Measurements from ENCODE around the gene NRROS.
A peak's percentile ranks its signal among the peaks of the same experiment; 100 is the strongest.

NRROS gene

DNA sequence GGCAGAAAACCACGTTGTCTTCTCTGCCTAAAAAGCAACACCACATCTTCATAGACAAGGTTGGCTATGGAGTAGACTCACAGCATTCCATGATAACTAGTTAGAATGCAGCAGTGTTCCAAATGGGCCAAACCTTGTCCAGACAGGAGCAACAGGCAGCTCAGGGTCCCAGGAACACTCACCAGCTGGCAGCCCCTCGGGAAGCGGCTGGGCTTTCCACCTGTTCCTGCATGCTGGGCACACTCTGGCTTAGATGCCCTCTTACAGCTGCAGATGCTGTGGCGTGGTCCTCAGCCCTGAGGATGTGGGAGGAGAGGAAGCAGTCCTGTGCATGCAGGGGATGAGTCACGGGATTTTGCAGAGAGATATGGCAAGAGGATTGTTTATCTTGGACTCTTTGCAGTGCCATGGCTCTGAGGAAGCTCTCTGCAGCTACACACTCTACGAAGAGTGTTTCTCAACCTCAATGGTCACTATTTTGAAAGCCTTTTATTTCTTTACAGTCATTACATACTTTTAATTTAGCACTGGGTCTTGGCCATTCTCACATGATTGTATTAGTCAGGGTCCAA is 11.3 kb downstream of the NRROS start:
- DNase-seq (ENCODE audit: low spot score) = peak; percentile 60

DNA sequence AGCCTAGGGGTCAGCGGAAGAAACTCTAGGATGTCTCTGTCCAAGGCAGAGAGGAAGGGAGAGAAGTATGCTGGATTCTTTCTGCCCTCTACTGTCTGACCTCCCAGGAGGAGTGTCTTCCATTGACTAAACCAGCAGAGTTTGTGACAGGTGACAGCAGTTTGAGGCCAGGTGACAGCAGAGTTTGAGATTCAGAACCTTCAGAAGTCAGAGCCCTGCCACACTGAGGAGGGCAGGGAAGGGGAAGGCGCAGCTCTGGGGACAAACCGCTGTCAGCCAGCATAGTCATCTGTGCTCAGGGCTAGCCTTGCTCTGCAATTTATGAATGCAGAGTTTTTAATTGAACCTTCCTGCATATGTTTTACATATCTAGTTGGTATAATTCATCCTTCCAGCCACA is 12.3 kb downstream of the NRROS start:
- DNase-seq (ENCODE audit: low spot score) = no peak

DNA sequence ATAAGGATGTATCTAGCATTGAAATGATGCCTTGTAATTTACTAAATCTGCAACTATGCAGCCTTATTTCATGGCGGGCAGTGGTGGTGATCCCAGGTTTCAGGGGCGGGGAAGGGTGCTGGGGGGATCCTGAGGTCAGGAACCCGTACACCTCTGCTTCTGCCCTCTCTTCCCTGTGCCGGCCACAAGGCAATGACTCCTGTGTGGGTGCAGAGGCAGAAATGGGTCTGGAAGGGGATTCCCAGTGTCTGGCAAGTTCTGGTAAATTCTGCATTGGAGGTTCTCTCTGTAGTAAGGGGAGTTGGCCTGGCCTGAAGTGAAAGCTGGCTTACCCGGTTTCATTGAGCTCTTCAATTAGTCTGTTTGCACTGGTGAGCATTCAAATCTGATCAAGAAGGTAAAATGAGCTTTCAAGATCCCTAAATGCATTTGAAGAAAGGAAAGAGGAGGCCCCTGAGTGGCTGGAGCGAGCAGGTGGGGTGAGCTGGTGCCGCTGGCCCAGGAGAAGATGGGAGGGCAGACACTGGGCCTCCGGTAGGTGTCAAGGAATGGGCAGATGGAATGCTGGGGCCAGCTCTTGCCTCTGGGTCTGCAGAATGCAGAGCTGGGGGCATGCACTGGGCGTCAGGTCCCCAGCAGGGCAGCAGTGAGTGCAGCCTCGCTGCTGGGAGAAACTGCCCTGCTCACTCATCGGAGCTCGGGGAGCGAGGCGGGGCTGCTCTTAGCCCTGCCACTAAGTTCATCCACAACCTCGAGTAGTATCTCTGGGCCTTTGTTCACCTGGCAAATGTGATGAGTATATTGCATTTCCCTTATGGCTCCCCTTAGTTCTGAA is 13.7 kb downstream of the NRROS start:
- no peak for DNase-seq (ENCODE audit: low spot score)

DNA sequence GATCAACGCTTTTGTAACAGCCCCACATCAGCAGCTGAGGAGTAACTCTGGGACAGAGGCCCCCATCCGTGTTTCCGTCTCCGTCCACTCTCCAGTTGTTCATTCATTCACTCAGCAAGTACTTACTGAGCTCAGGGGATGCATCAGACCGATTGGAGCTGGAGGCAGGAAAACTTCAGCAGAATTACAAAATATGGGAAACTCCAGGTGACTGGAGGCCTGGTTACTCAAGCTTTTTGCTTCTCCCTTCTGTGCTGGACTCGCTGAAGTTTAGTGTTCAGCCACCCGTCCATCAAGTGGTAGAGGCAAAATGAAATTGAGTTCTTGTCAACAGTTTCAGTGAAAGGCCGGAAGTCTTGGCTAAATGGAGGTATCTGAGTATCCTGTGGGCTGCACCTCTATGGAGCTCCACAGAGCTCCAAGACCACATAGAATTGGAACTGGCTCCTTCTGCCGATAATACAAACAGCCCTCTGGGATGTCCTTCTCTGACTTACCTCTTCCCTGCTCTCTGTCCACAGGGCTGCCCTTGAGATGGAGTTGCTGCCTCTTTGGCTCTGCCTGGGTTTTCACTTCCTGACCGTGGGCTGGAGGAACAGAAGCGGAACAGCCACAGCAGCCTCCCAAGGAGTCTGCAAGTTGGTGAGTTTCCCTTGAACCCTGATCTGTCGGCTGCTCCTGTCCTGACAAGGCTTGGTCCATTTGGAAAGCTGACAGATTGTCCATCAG is 14.7 kb downstream of the NRROS start:
- DNase-seq (ENCODE audit: low spot score) = no peak

DNA sequence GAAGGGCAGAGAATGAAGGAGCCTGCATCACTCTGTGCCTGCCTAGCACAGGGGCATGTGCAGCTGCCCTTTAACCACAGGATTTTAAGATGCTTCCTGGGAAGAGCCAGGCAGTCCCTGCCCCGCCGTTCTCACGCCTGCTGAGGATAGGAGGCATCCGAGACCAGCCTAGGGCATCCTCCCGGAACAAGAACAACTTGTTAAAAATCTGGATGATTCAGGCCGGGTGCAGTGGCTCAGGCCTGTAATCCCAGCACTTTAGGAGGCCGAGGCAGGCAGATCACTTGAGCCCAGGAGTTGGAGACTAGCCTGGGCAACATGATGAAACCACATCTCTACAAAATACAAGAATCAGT is 15.2 kb downstream of the NRROS start:
- no peak for DNase-seq (ENCODE audit: low spot score)

DNA sequence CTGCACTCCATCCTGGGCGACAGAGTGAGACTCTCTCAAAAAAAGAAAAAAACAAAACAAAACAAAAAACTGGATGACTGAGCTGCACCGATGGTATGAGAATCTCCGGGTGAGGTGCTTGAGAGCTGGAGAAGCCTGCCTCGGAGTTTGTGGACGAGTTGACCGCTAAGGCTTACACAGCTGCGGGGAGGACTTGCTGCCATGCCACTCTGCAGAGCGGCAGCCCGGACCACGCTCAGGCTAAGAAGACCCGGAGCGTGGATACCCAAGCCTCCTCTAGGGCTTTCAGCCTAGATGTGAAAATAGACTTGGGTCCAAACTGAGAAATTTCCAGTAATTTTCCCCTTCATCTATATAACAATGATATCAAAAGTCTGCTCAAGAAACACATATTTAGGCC is 16.0 kb downstream of the NRROS start:
- DNase-seq (ENCODE audit: low spot score) = no peak

DNA sequence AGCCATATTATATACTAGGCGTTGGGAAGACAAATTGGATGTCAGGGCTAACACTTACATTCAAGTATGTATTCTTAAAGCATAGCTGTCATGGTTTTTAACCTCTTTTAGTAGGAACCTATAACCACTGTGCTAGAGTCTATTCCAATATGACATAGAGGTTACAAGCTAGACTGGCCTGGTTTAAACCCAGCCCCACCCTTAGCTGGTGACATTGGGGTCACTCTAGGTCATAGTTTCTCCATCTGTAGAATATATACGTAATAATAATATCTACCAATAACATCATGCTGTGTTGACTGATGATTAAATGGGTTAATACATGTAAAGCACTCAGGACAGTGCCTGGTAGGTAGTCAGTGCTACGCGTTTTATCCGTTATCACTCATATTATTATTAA is 16.7 kb downstream of the NRROS start:
- no peak for DNase-seq (ENCODE audit: low spot score)

DNA sequence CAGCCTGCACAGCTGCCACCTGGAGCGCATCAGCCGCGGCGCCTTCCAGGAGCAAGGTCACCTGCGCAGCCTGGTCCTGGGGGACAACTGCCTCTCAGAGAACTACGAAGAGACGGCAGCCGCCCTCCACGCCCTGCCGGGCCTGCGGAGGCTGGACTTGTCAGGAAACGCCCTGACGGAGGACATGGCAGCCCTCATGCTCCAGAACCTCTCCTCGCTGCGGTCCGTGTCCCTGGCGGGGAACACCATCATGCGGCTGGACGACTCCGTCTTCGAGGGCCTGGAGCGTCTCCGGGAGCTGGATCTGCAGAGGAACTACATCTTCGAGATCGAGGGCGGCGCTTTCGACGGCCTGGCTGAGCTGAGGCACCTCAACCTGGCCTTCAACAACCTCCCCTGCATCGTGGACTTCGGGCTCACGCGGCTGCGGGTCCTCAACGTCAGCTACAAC is 20.4 kb downstream of the NRROS start:
- no peak for DNase-seq (ENCODE audit: low spot score)

DNA sequence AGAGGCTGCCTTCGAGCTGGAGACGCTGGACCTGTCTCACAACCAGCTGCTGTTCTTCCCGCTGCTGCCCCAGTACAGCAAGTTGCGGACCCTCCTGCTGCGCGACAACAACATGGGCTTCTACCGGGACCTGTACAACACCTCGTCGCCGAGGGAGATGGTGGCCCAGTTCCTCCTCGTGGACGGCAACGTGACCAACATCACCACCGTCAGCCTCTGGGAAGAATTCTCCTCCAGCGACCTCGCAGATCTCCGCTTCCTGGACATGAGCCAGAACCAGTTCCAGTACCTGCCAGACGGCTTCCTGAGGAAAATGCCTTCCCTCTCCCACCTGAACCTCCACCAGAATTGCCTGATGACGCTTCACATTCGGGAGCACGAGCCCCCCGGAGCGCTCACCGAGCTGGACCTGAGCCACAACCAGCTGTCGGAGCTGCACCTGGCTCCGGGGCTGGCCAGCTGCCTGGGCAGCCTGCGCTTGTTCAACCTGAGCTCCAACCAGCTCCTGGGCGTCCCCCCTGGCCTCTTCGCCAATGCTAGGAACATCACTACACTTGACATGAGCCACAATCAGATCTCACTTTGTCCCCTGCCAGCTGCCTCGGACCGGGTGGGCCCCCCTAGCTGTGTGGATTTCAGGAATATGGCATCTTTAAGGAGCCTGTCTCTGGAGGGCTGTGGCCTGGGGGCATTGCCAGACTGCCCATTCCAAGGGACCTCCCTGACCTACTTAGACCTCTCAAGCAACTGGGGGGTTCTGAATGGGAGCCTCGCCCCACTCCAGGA is 21.1 kb downstream of the NRROS start:
- DNase-seq (ENCODE audit: low spot score) = no peak

DNA sequence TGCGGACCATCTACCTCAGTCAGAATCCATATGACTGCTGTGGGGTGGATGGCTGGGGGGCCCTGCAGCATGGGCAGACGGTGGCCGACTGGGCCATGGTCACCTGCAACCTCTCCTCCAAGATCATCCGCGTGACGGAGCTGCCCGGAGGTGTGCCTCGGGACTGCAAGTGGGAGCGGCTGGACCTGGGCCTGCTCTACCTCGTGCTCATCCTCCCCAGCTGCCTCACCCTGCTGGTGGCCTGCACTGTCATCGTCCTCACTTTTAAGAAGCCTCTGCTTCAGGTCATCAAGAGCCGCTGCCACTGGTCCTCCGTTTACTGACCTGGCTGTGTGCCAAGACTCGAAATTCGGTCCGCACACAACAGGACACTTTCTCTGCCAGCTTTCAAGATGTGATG is 21.9 kb downstream of the NRROS start:
- DNase-seq (ENCODE audit: low spot score) = no peak

DNA sequence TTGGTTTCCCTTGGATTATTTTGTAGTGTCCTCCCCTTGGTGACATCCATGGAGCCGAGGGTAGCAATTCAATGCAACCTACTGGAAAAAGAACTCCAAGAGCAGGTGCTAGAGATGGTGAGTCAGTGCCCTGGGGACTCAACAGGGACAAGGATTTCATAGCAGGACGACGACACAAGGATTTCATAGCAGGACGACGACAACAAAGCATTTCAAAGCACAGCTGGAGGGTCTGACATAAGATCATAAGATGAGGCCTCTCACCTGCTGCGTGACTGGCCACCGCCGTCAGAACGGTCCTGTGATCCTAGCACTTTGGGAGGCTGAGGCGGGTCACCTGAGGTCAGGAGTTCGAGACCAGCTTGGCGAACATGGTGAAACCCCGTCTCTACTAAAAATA is 22.5 kb downstream of the NRROS start:
- no peak for DNase-seq (ENCODE audit: low spot score)

DNA sequence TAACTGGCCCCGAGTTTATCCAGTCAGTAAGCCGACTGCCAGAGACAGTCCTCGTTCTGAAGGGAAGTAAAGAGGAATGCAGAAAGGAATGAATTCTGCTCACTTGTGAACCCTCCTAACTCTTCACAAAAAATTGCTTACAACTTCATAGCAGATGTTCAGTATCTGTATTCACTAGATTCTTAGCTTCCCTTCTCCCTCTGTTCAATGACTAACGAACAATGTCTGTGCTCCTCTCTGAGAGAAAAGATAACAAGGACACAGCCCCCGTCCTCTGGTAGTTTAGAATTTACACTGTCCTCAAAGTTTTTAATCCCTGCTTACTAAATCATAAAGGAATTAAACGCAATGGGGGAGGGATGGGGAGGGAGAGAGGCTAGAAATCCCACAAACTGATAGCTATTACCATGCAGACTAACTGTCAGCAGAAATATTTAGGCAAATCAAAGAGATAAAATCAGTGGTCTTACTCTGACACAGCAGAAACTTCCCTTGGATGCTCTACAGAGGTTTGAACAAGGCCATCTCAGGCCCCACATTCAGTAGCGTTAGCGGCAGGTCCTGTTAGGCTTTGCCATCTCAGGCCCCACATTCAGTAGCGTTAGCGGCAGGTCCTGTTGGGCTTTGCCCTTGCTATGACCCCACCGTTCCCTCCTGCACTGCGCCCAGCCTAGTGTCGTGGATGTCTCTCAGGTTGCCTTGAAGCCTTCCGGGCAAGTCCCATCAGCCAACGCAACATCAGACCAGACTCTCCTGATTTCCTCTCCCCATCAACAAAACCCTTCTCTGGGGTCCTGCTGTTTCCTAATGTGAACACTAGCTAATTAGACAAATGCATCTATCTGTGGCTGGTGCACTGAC is 23.4 kb downstream of the NRROS start:
- no peak for DNase-seq (ENCODE audit: low spot score)

DNA sequence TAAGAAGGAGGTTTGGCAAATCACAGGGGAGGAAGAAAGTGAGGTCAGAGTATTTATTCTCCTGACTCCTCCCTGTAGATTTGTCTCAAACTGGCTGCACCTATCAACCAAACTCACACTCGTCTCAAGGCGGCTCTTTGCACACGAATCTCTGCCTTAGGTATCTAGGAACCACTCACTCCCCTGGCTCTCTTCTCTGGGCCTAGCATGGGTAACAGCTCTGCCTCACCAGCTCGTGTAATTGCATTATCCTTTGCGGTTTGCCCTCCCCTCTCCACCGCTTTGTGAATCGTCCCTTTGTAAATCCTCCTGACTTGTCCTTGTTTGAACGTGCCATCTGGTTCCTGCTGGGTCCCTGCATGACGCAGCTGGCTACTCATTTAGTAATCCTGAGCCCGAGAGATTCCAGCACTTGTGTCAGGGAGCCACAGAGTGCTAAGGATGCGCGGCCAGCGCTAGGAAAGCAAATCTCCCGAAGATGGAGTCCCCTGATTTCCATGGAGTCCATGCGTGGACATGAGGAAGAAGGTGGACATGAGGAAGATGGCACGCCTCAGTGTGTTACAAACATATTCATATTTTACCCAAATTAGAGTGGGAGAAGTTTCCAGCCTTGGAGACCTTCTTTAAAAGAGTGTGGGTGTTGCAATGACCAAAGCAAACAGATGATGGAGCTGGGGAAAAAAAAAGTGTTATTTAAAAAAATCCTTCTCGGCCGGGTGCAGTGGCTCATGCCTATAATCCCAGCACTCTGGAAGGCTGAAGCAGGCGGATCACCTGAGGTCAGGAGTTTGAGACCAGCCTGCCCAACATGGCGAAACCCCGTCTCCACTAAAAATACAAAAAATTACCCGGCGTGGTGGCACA is 26.7 kb downstream of the NRROS start:
- no peak for DNase-seq (ENCODE audit: low spot score)

DNA sequence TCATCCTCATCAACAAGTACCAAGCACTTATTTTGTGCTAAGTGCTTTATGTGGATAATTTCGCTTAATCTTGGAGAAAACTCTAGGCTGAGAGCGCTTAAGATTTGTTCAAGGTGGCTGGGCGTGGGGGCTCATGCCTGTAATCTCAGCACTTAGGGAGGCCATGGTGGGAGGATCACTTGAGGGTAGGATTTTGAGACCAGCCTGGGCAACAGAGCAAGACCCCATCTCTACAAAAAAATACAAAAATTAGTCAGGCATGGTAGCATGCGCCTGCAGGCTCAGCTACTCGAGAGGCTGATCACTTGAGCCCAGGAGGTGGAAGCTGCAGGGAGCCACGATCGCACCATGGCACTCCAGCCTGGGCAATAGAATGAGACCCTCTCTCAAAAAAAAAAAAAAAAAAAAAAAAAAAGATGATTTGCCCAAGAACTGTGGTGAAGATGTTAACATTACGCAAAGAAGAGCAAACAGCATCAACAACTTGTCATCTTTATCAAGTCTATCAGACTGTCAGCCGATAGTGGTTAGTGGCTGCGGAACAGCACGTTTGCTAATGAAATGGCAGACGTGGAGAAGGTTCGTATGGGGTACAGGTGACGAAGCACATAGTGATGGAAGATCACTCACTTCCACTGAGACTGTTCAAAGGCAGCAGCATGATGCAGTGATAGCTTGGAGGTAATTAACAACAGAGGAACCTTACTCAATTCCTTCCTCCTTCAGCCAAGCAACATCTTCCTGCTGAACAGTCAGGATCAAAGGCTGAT is 27.7 kb downstream of the NRROS start:
- no peak for DNase-seq (ENCODE audit: low spot score)

DNA sequence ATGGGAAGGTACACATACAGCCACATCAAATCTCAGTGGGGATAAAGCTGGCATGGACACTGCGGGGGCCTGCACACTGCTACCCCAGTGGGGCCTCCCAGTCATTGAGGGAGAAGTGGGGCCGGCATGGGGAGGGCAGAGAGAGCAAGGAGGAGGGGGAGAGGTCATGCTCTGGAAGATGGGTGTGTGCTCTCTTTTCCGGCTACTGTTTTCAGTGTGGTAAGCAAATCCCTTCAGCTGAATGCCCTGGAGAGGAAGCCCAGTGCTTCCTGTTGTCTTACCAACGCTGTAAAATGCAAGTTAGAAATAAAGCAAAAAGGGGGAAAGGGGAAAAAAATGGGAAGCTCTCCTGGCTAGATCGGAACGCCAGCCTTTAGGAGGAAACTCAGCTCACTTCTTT is 30.8 kb downstream of the NRROS start:
- no peak for DNase-seq (ENCODE audit: low spot score)

DNA sequence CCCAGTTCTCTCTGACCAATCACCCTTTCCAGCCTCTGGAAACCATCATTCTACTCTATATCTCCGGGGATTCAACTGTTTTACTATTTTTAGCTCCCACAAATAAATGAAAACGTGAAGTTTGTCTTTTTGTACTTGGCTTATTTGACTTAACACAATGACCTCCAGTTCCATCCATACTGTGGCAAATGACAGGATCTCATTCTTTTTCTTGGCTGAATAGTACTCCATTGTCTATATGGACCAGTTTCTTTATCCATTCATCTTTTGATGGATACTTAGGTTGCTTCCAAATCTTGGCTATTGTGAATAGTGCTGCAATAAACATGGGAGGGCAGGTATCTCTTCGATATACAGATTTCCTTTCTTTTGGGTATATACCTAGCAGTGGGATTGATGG is 34.1 kb downstream of the NRROS start:
- no peak for DNase-seq (ENCODE audit: low spot score)

DNA sequence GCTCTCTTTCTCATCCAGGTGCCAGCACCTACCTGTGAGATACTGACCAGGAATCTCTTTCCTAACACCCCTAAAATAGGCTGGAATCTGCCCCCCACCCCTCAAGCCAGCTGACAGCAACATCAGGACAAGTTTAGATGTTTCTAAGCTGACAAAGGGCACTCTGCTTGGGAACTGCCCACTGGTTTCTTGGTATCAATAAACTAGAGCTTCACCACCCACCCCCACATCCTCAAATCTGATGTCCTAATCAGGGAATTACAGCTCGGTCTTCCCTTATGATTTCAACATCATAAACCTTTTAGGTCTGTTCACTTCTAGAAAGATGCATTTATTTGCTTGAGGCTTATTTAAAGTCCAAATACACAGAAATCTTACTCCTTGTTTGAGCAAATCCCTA is 37.9 kb downstream of the NRROS start:
- no peak for DNase-seq (ENCODE audit: low spot score)

DNA sequence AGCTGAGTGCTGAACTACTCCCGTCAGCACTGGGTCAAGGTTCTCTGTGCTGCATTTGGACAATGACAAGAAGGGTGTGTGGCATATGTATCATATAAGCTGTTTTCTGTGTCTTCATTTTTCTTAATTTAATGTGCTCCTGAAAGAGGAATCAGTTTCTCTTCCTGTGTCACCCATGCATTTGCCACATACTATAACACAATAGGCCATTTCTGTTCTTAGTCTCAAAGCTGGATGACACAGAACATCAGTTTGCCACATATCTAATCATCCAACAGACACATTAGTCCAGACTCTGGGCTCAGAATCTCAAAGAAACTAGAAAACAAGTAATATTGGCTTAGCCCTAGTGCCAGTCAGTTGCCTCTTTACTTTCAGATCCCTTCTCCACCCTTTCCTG is 38.4 kb downstream of the NRROS start:
- DNase-seq (ENCODE audit: low spot score) = no peak

DNA sequence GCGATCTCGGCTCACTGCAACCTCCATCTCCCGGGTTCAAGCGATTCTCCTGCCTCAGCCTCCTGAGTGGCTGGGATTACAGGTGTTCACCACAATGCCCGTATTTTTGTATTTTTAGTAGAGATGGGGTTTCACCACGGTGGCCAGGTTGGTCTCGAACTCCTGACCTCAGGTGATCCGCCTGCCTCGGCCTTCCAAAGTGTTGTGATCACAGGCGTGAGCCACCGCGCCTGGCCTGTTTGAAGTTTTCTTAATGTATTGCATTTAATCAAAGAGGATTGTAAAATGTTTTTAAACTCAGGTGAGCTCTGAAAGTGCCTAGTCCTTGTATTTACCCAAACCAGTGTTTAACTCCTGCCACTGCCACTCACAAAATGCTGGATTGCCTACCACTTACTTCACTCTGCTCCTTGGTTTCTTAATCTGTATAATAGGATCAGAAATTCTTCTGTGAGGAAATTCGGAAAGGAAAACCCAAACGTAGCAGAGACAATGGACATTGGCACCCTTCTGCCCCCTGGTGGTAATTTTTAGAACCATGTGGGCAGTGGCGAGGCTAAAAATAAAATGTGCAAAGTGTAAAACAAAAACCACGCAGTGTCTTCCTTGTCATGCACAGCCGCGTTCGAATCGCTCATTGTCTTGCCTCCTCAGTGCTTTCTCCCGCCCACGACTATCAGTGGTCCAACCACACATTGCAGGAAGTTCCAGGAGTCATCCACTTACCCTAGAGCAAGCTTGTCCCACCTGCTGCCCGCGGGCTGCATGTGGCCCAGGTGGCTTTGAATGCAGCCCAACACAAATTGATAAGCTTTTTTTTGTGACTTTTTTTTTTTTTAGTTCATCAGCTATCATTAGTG is 45.3 kb downstream of the NRROS start:
- DNase-seq (ENCODE audit: low spot score) = peak; percentile 58

All from RKO (cell line).